Measurements from ENCODE around the gene TXNL4B.
"Not testable (repeated sequence)": the region's sequence is repeated elsewhere in the genome, so short reads cannot be mapped to it uniquely, and the experiment has no call there.

The TXNL4B gene

DNA sequence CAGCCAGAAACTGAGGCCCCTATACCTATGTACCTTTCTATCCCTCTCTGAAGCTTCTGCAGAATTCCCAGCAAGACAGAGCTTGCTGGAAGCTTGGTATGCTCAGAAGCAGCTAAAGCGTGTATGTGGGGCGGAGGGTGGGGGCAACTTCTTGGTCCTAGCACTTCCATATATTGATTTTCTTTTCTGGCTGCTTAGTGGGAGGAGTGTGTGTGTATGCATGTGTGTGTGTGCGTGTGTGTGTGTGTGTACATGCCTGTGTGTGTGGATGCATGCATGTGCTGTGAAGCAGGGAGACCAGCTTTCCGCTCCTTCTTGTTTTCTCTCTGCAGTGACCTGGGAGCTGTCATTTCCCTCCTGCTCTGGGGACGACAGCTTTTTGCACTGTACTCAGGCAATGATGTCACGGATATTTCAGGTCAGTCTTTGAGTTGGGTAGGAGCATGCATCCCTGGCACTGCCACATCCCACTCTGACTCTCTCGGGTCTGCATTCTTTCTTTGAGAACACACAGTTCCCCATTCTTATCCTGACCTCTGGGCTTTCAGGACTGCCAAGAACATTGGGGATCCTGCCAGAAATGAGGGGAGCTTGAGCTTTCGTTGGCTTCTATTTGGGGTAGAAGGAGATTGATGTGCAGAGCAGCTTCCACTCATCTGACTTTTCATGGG is 19.7 kb downstream of the TXNL4B start:
- DNase-seq (ENCODE audit: low read depth, low spot score): no peak

DNA sequence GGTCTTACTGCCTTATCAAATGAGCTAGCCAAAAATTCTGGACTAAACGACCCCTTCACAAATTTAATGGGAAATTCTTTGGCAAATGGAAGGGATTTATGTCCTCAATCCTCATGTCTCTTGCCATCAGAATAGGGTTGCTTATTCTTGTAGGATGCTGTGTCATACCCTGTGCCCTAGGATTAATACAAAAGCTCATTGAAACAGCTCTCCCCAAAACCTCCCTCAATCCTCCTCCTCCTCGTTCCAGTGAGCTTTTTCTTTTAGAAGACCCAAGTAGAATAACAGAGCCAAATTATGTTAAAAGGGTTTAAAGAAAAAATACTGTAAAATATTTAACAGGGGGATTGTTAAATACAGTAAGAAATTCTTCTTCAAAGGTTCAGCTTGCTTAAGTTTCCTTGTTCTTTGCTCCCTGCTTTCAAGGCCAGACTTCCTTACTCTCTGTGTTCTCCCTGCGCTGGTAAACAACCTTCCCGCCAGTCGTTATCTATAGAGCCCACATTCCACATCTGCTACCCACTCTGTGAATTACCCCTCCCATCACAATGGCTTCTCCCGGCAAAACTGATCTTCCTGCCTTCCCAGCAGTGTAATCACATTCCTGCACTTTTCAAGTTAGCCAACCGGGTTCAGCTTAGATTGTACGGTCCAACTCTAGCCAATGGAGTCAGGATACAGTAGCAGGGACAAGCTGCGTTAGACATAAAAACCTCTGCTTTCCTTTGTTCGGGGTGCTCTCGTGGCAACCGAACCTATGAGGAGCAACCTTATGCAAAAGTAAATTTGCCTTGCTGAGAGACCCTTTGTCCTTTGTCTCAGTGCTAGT is 20.7 kb downstream of the TXNL4B start:
- DNase-seq (ENCODE audit: low read depth, low spot score): no peak

DNA sequence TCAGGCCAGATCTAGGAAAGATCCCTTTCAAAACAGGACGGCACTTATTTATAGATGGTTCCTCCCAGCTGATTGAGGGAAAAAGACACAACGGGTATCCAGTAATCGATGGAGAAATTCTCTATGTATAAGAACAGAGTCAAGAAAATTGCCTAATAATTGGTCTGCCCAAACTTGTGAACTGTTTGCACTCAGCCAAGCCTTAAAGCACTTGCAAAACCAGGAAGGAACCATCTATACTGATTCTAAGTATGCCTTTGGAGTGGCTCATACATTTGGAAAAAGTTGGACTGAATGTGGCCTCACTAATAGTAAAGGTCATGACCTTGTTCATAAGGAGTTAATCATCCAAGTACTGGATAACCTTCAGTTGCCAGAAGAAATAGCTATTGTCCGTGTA is 24.5 kb downstream of the TXNL4B start:
- no peak for DNase-seq (ENCODE audit: low read depth, low spot score)

DNA sequence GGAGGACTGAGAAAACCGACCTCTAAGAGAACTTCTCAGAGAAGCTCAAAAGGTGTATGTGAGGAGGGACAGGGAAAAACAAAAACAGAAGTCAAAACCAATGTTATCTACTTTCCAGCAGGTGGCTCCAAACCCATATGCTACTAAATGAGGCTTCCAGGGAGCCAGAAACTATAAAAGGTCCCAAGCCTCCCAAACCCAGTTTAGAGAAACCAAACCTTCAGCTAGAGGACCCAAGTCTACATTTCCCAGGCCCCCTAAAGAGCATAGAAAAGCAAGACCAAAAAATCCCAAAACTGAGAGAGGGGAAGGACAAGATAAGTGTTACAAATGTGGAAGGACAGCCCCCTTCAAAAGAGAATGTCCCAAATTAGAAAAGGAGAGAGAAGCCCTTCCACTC is 26.7 kb downstream of the TXNL4B start:
- no peak for DNase-seq (ENCODE audit: low read depth, low spot score)

DNA sequence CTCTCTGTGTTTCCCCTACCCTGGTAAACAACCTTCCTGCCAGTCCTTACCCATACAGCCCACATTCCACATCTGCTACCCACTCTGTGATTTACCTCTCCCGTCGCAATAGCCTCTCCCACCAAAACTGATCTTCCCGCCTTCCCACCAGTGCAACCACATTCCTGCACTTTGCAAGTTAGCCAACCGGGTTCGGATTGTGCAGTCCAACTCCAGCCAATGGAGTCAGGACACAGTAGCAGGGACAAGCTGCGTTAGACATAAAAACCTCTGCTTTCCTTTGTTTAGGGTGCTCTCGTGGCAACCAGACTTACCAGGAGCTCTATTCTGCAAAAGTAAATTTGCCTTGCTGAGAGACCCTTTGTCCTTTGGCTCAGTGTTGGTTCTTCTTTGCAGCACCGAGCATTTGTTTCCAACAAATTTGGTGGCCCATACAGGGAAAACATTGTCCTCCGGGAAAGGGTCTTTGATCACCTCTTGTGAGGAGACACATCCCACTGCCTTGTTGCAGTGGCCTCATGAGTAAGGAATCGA is 29.0 kb downstream of the TXNL4B start:
- DNase-seq (ENCODE audit: low read depth, low spot score): no peak

DNA sequence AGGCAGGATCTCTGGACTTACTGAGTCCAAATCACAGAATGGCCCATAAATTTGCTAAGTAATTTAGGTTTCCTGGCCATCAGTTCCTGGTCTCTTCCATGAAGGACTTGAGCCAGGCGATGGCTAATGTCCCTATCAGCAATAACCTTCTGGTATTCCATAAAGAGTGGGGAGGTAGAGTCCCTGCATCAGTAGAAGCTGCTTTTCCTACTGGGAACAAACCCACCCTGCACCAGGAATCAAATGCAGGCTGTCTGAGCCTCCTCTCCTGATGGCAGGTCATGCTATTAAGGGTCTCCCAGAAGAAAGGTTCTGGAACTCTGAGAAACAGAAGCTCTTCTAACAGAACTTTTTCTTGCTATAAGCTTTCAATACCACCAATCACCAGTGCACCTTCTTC is 31.9 kb downstream of the TXNL4B start:
- no peak for DNase-seq (ENCODE audit: low read depth, low spot score)

DNA sequence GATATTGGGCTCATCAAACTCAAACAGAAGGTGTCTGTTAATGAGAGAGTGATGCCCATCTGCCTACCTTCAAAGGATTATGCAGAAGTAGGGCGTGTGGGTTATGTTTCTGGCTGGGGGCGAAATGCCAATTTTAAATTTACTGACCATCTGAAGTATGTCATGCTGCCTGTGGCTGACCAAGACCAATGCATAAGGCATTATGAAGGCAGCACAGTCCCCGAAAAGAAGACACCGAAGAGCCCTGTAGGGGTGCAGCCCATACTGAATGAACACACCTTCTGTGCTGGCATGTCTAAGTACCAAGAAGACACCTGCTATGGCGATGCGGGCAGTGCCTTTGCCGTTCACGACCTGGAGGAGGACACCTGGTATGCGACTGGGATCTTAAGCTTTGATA is 33.0 kb downstream of the TXNL4B start:
- no peak for DNase-seq (ENCODE audit: low read depth, low spot score)

DNA sequence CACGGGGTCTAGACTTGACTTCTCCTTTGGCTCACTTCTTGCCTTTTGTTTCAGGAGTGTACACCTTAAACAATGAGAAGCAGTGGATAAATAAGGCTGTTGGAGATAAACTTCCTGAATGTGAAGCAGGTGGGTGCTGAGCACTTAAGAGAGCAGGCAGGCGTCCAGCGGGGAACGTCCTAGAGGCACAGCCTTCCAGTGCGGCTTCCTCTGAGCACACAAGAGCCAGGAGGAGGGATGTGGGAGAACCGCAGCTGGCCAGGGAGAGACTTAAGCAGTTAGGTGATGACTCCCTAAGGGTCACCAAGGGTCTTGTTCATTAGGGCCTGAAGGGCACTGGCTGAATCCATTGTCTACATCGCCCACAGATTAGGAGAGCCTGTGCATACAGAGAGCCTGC is 34.4 kb downstream of the TXNL4B start:
- not testable (repeated sequence) for DNase-seq (ENCODE audit: low read depth, low spot score)

DNA sequence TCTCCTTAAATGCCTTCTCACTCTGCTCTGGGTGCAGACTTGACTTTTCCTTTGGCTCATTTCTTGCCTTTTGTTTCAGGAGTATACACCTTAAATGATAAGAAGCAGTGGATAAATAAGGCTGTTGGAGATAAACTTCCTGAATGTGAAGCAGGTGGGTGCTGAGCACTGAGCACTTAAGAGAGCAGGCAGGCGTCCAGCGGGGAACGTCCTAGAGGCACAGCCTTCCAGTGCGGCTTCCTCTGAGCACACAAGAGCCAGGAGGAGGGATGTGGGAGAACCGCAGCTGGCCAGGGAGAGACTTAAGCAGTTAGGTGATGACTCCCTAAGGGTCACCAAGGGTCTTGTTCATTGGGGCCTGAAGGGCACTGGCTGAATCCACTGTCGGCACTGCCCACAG is 36.1 kb downstream of the TXNL4B start:
- DNase-seq (ENCODE audit: low read depth, low spot score): not testable (repeated sequence)

DNA sequence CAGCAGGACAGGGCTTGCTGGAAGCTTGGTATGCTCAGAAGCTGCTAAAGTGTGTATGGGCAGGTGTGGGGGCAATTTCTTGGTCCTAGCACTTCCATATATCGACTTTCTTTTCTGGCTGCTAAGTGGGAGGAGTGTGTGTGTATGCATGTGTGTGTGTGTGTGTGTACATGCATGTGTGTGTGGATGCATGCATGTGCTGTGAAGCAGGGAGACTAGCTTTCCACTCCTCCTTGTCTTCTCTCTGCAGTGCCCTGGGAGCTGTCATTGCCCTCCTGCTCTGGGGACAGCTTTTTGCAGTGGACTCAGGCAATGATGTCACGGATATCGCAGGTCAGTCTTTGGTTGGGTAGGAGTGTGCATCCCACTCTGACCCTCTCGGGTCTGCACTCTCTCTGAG is 37.5 kb downstream of the TXNL4B start:
- no peak for DNase-seq (ENCODE audit: low read depth, low spot score)

DNA sequence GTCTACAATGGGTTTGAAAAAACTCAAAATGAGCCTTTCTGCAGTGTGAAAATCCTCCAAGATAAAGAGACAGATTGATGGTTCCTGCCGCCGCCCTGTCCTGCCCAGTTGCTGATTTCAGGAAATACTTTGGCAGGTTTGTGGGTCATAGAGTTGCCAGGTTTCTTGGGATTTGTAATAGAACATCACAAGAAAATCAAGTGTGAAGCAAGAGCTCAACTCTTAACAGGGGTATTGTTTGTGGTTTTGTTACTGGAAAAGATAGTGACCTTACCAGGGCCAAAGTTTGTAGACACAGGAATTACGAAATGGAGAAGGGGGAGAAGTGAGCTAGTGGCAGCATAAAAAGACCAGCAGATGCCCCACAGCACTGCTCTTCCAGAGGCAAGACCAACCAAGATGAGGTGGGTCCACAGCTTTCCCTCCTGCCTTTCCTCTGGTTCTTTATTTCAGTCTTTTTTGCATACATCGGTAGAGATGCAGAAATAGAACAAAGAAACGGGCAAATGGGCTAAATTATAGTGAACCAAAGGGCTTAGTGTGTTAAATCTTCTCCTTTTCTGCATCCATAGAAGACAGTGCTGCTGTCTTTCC is 39.1 kb downstream of the TXNL4B start, which contains the start of gene HP:
Gene HP (plus strand): TSS at position 252 of the 594 bp plus-strand sequence. CDS start 148 bp downstream, at position 400.
- not testable (repeated sequence) for DNase-seq (ENCODE audit: low read depth, low spot score)

DNA sequence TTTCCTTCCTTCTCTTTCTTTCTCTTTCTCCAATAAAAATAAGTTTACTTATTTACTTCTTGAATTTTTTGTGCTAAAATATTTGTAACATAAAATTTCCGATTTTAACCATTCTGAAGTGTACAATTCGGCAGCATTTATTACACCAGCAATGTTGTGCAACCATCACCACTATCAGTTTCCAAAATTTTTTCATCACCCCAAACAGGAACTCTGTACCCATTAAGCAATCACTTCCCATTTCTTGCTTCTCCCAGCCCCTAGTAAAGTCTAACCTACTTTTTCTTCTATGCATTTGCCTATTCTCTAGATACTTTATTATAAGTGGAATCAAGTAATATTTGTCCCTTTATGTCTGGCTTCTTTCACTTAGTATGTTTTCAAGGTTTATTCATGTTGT is 41.6 kb downstream of the TXNL4B start:
- DNase-seq (ENCODE audit: low read depth, low spot score): no peak

DNA sequence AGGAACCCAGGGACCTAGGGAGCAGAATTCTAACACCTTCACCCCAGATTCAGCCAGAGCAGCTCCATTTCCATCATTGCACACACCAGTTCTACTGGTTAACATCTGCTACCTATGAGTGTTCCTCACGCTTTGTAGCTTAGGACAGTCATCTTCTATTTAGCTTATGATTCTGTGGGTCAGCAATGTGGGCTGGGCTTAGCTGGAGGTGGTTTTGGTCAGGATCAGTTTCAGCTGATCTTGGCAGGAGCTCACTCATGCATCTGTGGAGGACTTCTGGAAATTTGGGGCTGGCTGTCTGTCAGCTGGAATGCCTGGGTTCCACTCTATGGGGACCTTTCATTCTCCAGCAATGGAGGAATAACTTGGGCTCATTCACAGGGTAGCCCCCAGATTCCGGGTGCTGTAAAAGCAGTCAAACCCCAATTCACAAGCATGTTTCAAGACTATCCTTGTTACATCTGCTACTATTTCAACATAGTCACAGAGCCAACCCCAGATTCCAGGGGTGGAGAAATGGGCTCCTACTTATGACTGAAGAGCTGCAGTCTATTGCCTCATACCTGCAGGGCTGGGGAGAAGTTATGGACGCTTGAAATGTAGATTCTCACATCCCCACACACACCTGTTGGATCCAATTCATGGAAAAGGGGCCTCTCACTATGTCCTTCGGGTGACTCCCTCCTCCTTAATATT is 42.5 kb downstream of the TXNL4B start:
- DNase-seq (ENCODE audit: low read depth, low spot score): no peak

DNA sequence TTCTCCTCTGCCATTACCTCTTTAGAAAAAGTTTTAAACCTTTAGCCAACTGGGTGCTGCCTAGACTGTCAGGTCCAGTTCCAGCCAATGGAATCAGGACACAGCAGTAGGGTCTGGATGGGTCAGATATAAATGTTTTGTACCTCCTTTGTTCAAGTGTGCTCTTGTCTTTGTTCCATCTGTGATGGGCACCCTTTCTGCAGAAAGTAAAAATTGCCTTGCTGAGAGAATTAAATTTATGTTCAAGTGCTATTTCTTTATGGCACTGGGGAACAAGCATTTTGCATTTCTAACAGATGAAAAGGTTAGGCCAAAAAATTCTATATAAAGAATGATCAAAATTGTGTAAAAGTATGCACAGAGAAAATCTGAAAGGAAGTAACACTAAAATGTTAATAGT is 44.3 kb downstream of the TXNL4B start:
- no peak for DNase-seq (ENCODE audit: low read depth, low spot score)

DNA sequence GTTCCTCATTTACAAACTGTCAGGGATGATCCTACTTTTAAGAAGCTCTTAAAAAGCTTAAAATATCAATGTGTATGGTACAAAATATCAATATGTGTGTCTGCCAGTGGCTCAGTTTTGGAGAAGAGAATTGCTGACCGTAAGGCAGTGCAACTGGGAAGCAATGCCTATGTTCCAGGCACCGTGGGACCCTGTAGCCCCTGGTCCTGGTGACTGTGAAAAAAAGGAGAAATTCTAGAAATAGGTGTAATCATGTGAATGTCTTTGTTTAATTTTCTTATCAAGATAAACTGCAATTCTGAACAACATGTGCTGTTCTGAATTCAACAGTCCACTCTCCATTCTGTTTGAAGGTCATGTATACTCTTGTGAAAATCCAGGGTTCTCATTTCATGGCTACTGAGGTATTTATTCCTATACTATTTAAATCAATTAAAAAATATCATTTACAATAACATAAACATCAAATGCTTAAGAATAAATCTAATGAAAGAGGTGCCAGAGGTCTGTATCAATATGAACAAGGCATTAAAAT is 48.5 kb downstream of the TXNL4B start:
- no peak for DNase-seq (ENCODE audit: low read depth, low spot score)

DNA sequence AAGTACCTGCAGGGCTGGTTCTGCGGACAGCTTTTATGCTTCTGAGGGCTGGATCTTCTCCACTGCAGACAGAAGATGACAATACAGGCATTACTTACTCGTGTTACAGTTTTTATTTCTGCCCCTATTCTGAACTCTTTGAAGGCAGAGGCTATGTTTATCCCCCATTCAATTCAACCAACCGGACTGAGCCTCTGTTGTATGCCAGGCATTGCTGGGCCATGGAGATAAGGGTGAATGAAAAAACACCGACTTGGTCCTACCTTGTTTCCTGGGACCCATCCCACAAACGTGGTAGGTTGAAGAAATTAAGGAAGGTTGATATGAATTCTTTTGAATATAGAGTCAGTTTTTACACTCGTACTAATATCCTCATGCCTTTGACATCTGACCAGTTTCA is 49.1 kb downstream of the TXNL4B start:
- DNase-seq (ENCODE audit: low read depth, low spot score): no peak

DNA sequence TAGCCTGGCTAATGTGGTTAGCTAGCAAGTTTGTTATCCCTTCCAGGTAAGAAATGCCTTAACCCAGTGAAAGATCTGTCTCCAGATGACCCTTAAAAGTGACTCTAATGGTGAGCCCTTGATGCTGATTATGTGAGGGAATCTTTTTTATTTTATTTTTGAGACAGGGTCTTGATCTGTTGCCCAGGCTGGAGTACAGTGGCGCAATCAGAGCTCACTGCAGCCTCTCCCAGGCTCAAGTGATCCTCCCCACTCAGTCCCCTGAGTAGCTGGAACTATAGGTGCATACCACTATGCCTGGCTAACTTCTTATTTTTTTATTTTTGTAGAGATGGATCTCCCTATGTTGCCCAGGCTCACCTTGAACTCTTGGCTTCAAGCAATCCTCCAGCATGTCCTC is 49.9 kb downstream of the TXNL4B start:
- DNase-seq (ENCODE audit: low read depth, low spot score): no peak

DNA sequence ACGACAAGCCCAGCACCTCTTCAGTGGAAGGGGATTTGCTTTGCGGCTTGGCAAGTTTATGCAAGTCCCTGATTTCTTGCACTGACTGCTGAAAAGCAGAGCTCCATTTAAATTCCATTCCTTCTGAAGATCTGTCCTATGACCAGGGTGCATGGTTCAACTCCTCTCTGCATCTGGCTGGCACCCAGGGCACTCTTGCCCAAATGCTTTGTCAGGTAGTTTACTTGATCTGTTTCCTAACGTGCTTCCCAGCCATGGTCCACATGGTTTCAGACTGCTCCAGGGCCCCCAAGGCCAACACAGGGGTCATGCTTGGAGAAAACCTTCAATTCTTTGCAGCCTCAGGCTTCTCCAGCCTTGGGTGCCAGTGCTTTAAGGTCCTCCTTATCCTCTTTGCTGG is 50.4 kb downstream of the TXNL4B start:
- DNase-seq (ENCODE audit: low read depth, low spot score): no peak

DNA sequence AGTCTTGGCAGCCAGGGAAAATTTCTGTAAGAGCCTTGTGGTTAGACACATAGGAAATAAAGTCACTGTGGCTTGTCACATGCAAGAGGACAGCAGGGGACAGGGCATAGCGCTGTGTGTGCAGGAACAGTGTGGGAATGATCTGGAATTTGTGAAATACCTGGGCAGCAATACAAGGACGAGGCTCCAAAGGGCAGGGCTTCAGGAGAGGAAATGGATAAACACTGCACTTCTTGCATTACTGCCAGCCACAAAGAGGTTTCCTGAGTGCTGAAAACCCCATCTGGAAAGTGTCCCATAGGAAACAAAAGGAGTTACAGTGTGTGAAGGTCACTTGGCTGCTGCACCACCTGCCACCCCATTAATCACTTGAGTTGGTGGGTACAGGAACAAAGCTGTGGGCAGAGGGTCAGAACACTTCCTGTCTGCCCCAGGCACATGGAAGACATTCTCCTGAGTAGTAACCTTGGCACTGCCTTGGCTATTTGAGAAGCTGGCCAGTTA is 51.2 kb downstream of the TXNL4B start:
- DNase-seq (ENCODE audit: low read depth, low spot score): no peak

DNA sequence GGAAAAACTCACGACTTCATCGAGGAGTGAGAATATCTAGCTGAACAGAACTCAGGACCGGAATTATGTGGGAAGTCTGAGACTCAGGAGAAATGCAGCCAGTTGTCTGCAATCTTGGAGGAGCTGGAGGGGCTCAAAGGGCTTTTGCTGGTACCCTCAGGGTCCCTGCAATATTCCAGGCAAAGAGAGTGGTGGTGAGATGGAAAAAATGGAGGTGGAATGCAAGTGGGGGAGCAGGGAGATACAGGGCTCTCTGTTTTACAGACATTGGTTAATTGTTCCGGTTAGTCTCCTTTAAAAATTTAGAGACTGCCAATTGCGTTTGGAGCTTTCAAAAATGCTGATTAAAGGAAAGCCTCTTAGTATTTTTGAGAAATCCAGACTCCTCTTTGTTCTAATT is 57.3 kb downstream of the TXNL4B start:
- DNase-seq (ENCODE audit: low read depth, low spot score): no peak
